Mononuclear cell (primary cell): Measurements from ENCODE around the gene NDNF. TPM values are rescaled to one million over a fixed set of nuclear protein-coding genes. Genes with fewer than 3 reads are reported as not detected.

Source experiments
- H3K27me3 ChIP-seq: 2 replicates; pipeline ENCODE4 v1.6.0; 2011; ENCODE audit warnings: low read length, control low read depth; ENCODE audit not compliant: insufficient read depth
- H3K4me1 ChIP-seq: 2 replicates; pipeline ENCODE4 v1.5.1; 2011; ENCODE audit warnings: mild to moderate bottlenecking, low read length, control low read depth; ENCODE audit not compliant: insufficient read depth
- H3K4me3 ChIP-seq: 2 replicates; pipeline ENCODE4 v1.5.1; 2011; ENCODE audit warnings: mild to moderate bottlenecking, low read length, moderate library complexity
- H3K9me3 ChIP-seq: 2 replicates; pipeline ENCODE4 v1.5.1; 2011; ENCODE audit warnings: low read depth, mild to moderate bottlenecking, control low read depth, low read length
- total RNA-seq: library from RNA; depleted of rRNA; stranded (reverse); fragments of >200 nt; gene quantifications from one replicate; pipeline ENCODE4 v1.2.3, GENCODE V29; 2012

The NDNF gene
- total RNA-seq, 1 donor: not detected

DNA sequence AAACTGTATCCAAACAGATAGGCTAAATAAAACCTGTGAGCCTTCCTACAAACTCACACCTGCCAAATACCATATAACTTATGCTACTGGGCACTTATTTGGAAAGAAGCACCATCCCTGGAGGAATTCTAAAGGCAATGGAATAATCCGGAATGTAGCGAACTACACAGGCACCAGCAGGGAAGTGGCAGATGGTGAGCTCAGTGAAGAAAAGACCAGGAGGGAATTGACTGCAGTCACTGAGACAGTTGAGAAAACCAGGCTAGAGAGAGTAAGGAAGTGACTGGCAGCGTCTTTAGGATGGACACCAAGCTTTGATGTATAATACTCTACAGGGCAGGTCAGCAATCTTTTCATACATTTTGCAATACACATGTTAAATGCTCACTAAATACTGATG is 16.3 kb downstream of the NDNF start:
- Histone ChIP-seq H3K4me1 (no peaks in the 10 kb centered on the region), H3K27me3 (peaks cover 13% of the 10 kb centered on the region), H3K4me3 (no peak overlapping the region), H3K9me3 (no peaks in the 10 kb centered on the region)

DNA sequence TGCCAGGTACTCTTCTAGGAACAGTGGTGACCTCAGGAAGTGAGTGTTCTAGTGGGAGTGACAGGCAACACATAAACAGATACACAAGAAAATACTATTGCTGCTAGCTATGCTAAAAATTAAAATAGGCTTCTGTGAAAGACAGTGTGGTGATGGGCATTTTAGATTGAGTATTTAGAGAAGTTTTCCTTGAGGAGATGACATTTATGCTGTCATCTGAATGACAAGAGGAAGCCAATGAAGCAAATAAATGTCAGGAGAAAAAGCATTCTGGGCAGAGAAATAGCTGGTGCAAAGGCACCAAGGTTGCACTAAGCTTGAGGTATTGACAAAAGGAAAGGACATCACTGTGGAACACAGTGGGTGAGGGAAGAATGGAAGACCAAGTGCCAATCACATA is 18.0 kb downstream of the NDNF start:
- no peaks in the 10 kb centered on the region for H3K4me1 ChIP-seq
- no peaks in the 10 kb centered on the region for H3K9me3 ChIP-seq
- H3K4me3 ChIP-seq: no peak overlapping the region
- peaks cover 10% of the 10 kb centered on the region for H3K27me3 ChIP-seq

DNA sequence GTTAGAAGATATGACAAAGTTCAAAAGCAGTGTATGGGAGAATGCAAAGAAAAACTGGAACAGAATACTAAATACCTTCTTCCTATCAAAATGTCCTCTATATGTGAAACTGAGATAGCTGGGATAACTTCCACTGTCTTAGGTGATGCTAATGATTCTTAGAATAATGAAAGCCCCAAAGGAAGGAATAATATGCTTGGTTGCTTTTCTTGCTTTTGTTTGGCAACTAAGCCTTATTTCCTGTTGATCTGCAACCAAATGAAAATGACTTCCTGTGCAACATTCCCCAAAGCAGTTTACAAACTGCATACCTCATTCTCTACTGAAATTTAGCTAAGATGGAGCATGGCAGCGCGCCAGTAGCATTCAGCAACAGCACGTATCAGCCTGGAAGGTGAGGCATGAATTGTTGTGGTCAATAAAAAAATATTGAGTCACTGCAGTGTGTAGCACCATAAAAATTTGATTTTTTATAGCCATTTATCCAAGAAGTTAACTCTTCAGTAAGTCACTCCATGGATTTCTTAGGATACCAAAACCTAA is 18.7 kb downstream of the NDNF start:
- Histone ChIP-seq H3K27me3 (peaks cover 10% of the 10 kb centered on the region), H3K4me1 (no peaks in the 10 kb centered on the region), H3K9me3 (no peaks in the 10 kb centered on the region), H3K4me3 (no peak overlapping the region)

DNA sequence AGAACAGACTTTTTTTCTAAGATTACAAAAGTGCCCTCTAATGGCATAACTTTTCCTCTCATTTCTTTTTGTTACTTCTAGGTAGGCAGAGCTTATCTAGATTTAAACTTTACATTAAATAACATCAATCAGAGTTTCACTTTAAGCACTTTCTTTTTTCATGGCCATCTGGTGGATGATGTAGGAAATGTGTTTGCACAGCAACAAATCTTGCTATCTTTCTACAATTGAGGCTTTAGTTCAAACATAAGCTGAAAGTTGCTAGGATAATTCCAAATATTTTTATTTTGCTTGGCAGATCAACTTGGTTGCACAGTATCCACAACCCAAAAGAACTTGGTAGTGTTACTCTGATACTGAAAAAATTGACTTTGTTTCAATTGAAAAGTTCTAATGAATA is 22.0 kb downstream of the NDNF start:
- no peaks in the 10 kb centered on the region for H3K4me1 ChIP-seq
- H3K4me3 ChIP-seq: no peak overlapping the region
- H3K27me3 ChIP-seq: no peaks in the 10 kb centered on the region
- no peaks in the 10 kb centered on the region for H3K9me3 ChIP-seq

DNA sequence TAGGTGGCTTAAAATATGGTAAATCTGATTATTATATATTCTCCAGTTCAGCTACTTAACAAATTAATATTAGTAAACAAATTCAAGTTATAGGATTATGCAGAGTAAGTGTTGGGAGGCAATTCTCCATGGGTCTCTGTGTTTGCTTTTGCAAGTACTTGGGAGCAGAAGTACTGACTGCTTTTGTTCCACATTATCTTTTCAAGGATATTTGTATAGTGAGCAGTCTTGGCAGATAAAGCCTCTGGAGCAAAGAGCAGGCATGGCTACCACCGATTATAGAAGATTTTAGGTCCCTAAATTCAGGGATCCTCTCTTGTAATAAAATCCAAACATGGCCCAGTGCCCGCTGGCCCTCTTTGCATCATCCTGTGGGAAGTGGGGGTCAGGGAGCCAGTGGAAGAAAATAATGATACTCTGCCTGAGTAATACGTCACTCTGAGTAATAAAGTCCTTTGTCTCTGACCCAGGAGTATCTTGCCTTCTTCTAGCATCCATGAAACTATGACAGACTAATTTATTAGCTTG is 23.2 kb downstream of the NDNF start:
- Histone ChIP-seq H3K27me3 (no peaks in the 10 kb centered on the region), H3K4me1 (no peaks in the 10 kb centered on the region), H3K9me3 (no peaks in the 10 kb centered on the region), H3K4me3 (no peak overlapping the region)

DNA sequence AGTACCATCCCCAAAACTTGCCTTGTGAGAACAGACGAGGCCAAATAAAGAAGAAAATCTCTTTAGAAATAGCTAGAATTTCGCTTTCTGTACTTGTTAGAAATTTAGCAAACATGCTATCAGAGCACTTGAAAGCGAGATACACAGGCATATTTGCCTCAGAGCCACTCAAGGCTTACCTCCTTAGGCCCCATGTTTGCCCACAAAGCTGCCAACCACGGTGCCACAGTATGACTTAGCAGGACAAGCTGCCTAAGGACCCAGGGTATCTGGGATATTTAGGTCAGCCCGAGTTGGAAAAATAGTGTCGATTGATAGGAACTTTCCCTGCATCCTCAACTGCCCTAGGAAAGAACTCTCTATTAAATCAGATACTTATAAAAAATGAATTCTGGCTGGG is 24.2 kb downstream of the NDNF start:
- no peak overlapping the region for H3K4me3 ChIP-seq
- no peaks in the 10 kb centered on the region for H3K27me3 ChIP-seq
- no peaks in the 10 kb centered on the region for H3K9me3 ChIP-seq
- H3K4me1 ChIP-seq: no peaks in the 10 kb centered on the region

DNA sequence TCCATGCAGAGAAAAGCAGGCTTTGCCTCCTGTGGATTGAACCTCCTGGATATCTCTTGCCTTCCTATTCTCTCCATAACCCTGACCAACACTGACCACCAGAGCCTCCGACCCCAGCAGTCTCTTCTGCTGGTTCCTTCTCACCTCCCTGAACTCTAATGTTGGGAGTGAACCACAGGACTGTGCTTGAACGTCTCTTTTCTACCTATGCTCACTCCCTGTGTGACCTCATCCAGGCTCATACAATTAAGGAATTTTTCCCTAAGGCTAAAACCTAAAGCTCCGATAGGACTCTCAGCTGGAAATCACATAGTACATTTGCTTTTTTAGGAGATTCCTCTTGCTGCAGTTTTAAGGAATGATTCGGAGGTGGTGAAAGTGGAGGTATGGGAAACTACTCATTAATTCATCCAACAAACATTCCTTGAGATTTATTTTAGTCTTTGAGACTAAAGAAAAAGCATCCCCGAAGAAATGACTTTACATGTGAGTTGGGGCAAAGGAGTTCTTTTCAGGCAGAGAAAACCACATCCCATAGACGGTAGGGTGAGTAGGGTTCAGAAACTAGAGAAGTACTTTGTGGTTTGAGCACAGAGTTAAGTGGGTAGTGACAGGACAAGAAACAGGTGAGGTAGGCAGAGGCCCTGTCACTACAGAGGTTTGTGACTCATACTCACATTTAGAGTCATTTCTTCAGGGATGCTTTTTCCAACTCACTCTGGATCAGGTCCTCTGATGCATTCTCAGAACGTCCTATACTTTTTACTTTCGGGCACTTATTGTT is 30.8 kb downstream of the NDNF start:
- Histone ChIP-seq H3K9me3 (no peaks in the 10 kb centered on the region), H3K27me3 (no peaks in the 10 kb centered on the region)

DNA sequence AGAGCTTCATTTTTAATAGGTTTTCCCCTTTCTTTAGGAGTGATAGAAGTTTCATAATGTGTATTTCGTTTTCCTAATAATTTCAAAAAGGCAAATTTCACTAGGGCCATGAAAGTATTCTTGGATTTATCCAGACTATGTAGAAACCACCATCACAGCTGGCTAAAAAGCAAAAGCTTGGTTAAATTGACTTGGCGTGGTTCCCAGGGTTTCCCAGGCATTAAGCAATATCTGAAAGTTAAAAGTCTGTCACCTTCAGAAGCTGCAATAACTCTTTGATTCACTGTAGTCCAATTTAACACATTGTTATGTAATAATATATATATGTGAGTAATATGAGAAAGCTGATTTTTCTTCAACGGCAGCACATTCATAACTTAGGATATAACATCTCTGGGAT is 38.3 kb downstream of the NDNF start:
- H3K4me1 ChIP-seq: no peaks in the 10 kb centered on the region
- H3K9me3 ChIP-seq: no peaks in the 10 kb centered on the region
- no peak overlapping the region for H3K4me3 ChIP-seq
- H3K27me3 ChIP-seq: no peaks in the 10 kb centered on the region

More for the DNA sequence above, 30.8 kb downstream of the NDNF start:
- H3K4me3 ChIP-seq: no peak overlapping the region
- no peaks in the 10 kb centered on the region for H3K4me1 ChIP-seq

DNA sequence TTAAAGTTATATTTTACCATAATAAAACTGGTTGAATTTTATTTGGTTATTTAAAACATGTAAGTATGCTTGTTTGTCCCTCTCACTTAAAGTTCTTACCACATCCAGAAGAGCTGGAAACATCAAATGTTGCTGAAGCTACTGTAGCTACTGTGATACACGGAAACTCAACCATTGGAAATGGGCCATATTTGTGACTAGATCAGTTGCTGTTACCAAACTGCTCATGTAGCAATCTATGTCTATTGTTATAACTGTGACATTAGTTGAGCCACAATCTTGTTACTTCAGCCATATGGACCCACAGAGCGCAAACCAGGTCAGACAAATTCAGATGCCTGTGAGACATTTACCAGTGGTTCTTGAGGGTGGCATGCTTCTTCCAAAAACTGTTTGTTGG is 41.6 kb downstream of the NDNF start:
- Histone ChIP-seq H3K27me3 (no peaks in the 10 kb centered on the region), H3K4me1 (no peaks in the 10 kb centered on the region), H3K9me3 (no peaks in the 10 kb centered on the region), H3K4me3 (no peak overlapping the region)

DNA sequence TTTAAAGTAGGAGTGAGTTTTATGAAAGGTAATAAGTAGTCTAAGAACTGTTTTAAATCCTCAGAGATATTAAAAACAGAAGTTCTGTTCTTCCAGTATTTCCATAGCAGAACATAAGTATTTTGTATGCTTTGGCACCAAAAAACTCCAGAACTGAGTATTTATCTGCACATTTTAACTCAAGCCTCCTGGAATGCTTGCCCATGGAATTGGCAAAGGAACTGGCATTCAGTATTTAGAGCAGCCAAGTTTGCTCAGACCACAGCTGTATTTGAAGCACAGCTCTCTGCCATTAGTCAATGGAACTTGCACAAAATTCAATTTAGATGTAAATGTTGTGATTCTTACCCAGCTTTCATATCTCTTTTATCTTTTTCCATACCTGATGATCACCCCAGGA is 42.2 kb downstream of the NDNF start:
- Histone ChIP-seq H3K4me3 (no peak overlapping the region), H3K4me1 (no peaks in the 10 kb centered on the region), H3K27me3 (no peaks in the 10 kb centered on the region), H3K9me3 (no peaks in the 10 kb centered on the region)

DNA sequence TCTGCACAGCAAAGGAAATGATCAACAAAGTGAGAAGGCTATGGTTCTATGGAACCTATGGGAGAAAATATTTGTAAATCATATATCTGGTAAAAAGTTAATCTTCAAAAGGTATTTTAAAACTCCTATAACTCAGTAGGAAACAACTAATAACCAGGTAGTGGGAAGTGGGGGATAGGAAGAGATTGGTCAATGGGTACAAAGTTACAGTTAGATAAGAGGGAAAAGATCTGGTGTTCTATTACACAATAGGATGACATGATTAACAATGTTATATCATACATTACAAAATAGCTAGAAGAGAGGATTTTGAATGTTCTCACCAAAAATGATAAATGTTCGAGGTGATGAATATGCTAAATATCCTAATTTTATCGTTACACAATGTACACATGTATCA is 46.3 kb downstream of the NDNF start:
- no peak overlapping the region for H3K4me3 ChIP-seq

DNA sequence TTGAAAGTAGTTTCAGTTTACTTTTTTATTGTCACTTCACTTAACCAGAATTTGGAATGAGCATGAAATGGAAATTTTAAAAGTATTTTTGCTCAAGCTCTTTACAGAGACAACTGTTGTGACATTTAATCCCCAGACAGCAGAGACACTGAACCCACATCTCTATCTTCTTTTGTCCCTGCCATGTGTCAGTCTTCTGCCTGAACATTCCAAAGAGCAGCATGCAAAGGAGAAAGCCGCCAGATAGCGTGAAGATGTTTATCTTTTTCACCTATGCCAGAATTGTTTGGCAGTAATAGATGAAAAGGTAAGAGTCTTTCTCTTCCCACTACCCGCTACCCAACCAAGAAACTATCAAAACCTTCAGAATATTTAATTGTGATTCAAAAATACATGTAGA is 46.8 kb downstream of the NDNF start:
- Histone ChIP-seq H3K27me3 (no peaks in the 10 kb centered on the region), H3K9me3 (no peaks in the 10 kb centered on the region), H3K4me3 (no peak overlapping the region), H3K4me1 (no peaks in the 10 kb centered on the region)

More for the DNA sequence above, 46.3 kb downstream of the NDNF start:
- Histone ChIP-seq H3K4me1 (no peaks in the 10 kb centered on the region), H3K9me3 (no peaks in the 10 kb centered on the region), H3K27me3 (no peaks in the 10 kb centered on the region)

DNA sequence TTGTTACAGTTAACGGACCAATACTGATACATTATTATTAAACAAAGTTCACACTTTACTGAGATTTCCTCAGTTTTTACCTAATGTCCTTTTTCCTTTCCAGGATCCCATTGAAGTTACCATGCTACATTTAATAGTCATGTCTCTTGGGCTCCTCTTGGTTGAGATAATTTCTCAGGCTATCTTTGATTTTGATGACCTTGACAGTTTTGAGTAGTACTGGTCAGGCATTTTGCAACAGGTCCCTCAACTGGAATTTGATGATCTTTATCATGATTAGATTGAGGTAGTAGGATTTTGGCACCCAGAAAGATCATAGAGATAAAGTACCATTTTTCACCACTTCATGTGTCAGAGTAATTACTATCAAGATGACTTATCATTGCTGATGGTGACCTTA is 53.8 kb downstream of the NDNF start:
- H3K9me3 ChIP-seq: no peaks in the 10 kb centered on the region
- no peak overlapping the region for H3K4me3 ChIP-seq
- no peaks in the 10 kb centered on the region for H3K27me3 ChIP-seq
- no peaks in the 10 kb centered on the region for H3K4me1 ChIP-seq

DNA sequence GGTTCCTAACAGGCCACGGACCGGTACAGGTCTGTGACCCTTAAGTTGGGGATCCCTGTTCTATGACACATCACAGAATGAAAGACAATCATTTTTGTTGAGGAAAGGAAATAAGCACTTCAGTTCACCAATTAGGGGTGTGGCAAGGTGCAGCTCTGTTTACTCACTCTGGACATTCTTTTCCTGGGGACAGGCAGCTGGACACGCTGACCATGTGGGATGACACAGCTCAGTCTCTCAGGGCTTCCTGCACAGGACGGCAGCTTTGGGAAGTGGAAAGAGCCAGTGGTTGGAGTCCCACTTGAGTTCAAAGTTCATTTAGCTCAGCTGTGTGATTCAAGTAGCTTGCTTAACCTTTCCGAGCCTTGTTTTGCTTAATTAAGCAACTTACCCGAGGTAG is 55.7 kb downstream of the NDNF start:
- H3K4me1 ChIP-seq: no peaks in the 10 kb centered on the region
- no peaks in the 10 kb centered on the region for H3K9me3 ChIP-seq
- H3K4me3 ChIP-seq: no peak overlapping the region
- no peaks in the 10 kb centered on the region for H3K27me3 ChIP-seq

DNA sequence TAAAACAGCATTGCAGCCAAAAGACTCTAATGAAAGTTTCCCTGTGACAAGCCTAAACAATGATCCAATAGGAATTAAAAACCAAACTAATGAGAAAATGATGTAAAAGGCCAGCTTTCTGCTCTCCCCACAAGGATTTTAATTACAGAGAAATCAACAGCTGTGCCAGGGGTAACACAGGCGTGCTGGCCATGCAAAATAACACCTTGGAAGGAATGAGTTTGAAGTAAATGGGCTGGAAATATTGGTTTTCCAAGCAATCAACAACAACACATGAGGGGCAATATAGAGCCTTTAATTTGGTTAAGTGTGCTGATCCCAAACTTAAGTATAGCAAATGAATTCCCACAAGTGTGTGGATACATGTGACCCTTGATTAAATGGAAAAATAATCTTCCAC is 56.9 kb downstream of the NDNF start:
- Histone ChIP-seq H3K9me3 (no peaks in the 10 kb centered on the region), H3K4me3 (no peak overlapping the region), H3K4me1 (no peaks in the 10 kb centered on the region)

DNA sequence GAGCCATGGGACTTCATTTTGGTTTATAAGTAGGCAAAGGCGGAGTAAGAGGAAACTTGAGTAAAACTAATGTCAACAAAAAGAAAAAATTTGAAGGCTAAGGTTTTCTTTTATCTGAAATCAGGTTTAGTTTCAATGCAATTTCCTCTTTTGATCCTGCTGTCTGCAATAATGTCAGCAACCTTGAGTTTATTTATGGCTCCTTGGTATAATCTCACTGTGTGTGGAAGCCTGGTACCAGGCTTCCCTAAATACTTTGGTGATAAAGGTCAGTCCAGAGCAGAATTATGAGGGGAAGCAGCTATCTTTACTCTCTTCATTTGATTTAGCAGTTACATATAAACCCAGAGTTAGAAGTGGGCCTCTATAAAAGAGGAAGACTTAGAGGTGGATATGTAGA is 57.8 kb downstream of the NDNF start:
- H3K4me1 ChIP-seq: no peaks in the 10 kb centered on the region
- no peaks in the 10 kb centered on the region for H3K27me3 ChIP-seq
- H3K9me3 ChIP-seq: no peaks in the 10 kb centered on the region
- no peak overlapping the region for H3K4me3 ChIP-seq

More for the DNA sequence above, 56.9 kb downstream of the NDNF start:
- H3K27me3 ChIP-seq: no peaks in the 10 kb centered on the region
